HepG2 (cell line): Measurements from ENCODE around the gene R3HDM4. TPM values are rescaled to one million over a fixed set of nuclear protein-coding genes. Genes with fewer than 3 reads are reported as not detected.

Source experiments
- ATAC-seq: fragments of 200-7000 bp; cut with Tn5 transposase; 3 replicates; pipeline ENCODE4 v1.9.1; 2020; ENCODE audit warnings: mild to moderate bottlenecking, moderate library complexity
- BruUV-seq: library from RNA; stranded (reverse); fragments of 400-500 nt; replicated peaks from 2 replicates; lab custom pipeline; 2021; lab: Mats Ljungman, UMichigan
- CTCF ChIA-PET: fragments of 300-600 bp; formaldehyde crosslinking; extraction: SDS; loops from one replicate; lab custom pipeline; 2021; ENCODE audit warnings: low total read pairs, inconsistent platforms, low intra/inter-chr PET ratio; lab: Yijun Ruan, JAX
- POLR2A ChIA-PET: fragments of 350-600 bp; sonication (Branson Sonifier 250); formaldehyde crosslinking; loops from one replicate; lab custom pipeline; 2020; ENCODE audit warnings: antibody characterized with exemption, inconsistent platforms; lab: Yijun Ruan, JAX
- DNase-seq: peaks from one replicate; pipeline ENCODE4 v3.0.0-alpha.2; 2015; ENCODE audit warnings: low spot score
- FAIRE-seq: peaks from 3 replicates; lab custom pipeline; 2011; peaks lifted over from hg19 to GRCh38; lab: Jason Lieb, UNC
- H2AFZ ChIP-seq: one replicate; pipeline ENCODE4 v1.6.1; 2011; ENCODE audit warnings: low read length, inconsistent platforms
- H3K27ac ChIP-seq: fragments of 300-600 bp; 3 replicates; pipeline ENCODE4 v1.8.0; 2011; ENCODE audit warnings: mixed run types, mild to moderate bottlenecking, mixed read lengths, low read length, inconsistent platforms; ENCODE audit not compliant: insufficient read depth; ENCODE audit errors: extremely low read length
- H3K27me3 ChIP-seq, 2 experiments: fragments of 200-600 bp in 1 of 2; 2 replicates in 1 of 2; 3 replicates in 1 of 2; pipeline versions ENCODE4 v1.6.0 to v1.8.0; 2011; ENCODE audit warnings: low read length in 2 of 2, mild to moderate bottlenecking in 2 of 2, moderate library complexity in 2 of 2, inconsistent platforms in 1 of 2; ENCODE audit not compliant: insufficient read depth in 2 of 2, control insufficient read depth in 1 of 2
- H3K36me3 ChIP-seq, 2 experiments: fragments of 200-600 bp in 1 of 2; replicated peaks in 1 of 2; 2 replicates in 1 of 2; 3 replicates in 1 of 2; pipeline versions ENCODE4 v1.5.1 to v1.8.0; 2011; ENCODE audit warnings: low read length in 2 of 2, inconsistent platforms in 1 of 2; ENCODE audit not compliant: insufficient read depth in 2 of 2, control insufficient read depth in 1 of 2
- H3K4me1 ChIP-seq: 2 replicates; pipeline ENCODE4 v1.5.1; 2012; ENCODE audit warnings: low read length, inconsistent platforms; ENCODE audit not compliant: insufficient read depth
- H3K4me2 ChIP-seq: 2 replicates; pipeline ENCODE4 v1.6.0; 2011; ENCODE audit warnings: low read depth, low read length, inconsistent platforms
- H3K4me3 ChIP-seq, 3 experiments: fragments of 200-600 bp in 1 of 3; sonication (generic), shearing (Covaris generic) in 1 of 3; replicated peaks in 1 of 3; 2 replicates each; pipeline ENCODE4 v1.5.1; 2011 to 2016; ENCODE audit warnings: low read length in 3 of 3, inconsistent platforms in 2 of 3, low read depth in 2 of 3, mild to moderate bottlenecking in 2 of 3, control low read depth in 1 of 3, mixed read lengths in 1 of 3; ENCODE audit not compliant: insufficient read depth in 1 of 3
- H3K79me2 ChIP-seq: one replicate; pipeline ENCODE4 v1.6.1; 2011; ENCODE audit warnings: low read length, inconsistent platforms; ENCODE audit not compliant: insufficient read depth
- H3K9ac ChIP-seq: 2 replicates; pipeline ENCODE4 v1.6.0; 2011; ENCODE audit warnings: mild to moderate bottlenecking, low read depth, low read length, inconsistent platforms; ENCODE audit not compliant: insufficient read depth
- H3K9me3 ChIP-seq: 2 replicates; pipeline ENCODE4 v1.5.1; 2012; ENCODE audit warnings: mild to moderate bottlenecking, low read length
- H4K20me1 ChIP-seq: 2 replicates; pipeline ENCODE4 v1.6.0; 2011; ENCODE audit warnings: inconsistent platforms, mild to moderate bottlenecking, low read length, moderate library complexity; ENCODE audit not compliant: insufficient read depth
- AKNA ChIP-seq: sonication (generic); formaldehyde crosslinking; IDR thresholded peaks from 2 replicates; pipeline ENCODE4 v1.4.0; 2020; ENCODE audit warnings: missing genetic modification reagents, borderline replicate concordance
- CBX2 ChIP-seq, 2 experiments: fragments of 200-600 bp in 1 of 2; sonication (generic); formaldehyde crosslinking in 1 of 2; IDR thresholded peaks; 2 replicates each; pipeline versions ENCODE4 v1.7.0 to v1.8.1; 2018 to 2022; ENCODE audit warnings: low read depth in 2 of 2, low read length in 1 of 2, mild to moderate bottlenecking in 1 of 2, missing genetic modification reagents in 1 of 2
- E2F2 ChIP-seq: sonication (generic); formaldehyde crosslinking; IDR thresholded peaks from 2 replicates; pipeline ENCODE4 v1.4.0; 2020; ENCODE audit warnings: missing genetic modification reagents, borderline replicate concordance
- MXD4 ChIP-seq: IDR thresholded peaks from 2 replicates; pipeline ENCODE4 v1.6.1; 2016; ENCODE audit warnings: mild to moderate bottlenecking, missing biosample characterization, missing genetic modification reagents
- NBN ChIP-seq: fragments of 450-650 bp; conservative IDR thresholded peaks from 2 replicates; pipeline ENCODE4 v1.6.1; 2017
- ZNF770 ChIP-seq: sonication (generic); formaldehyde crosslinking; IDR thresholded peaks from 2 replicates; pipeline ENCODE4 v1.5.0; 2020; ENCODE audit warnings: mild to moderate bottlenecking, missing genetic modification reagents
- WGBS: methylation state at CpG from one replicate; pipeline ENCODE4 v1.1.6; 2017; ENCODE audit warnings: low lambda C conversion rate; 5-methylcytosine and 5-hydroxymethylcytosine counted together
- in situ Hi-C: cut with HindIII; loops from 2 replicates; pipeline ENCODE4 v1.10.0; 2017; ENCODE audit warnings: low pct_unique_long_range_greater_than_20kb; ENCODE audit not compliant: extremely low pct_ligation_motif_present
- intact Hi-C: fragments of 100-400 bp; cut with micrococcal nuclease; formaldehyde crosslinking; loops from one replicate; pipeline ENCODE4 v1.10.0; 2022; ENCODE audit not compliant: unreplicated experiment
- polyA plus RNA-seq, 8 experiments: library from polyadenylated mRNA; depleted of rRNA in 3 of 8; stranded (reverse) in 7 of 8; unstranded in 1 of 8; fragments of >200 nt; fragmentation: Illumina TruSeq in 4 of 8; extraction: Trizol in 4 of 8; gene quantifications; 2 replicates each; pipeline versions ENCODE4 v1.2.1 to v1.2.3, GENCODE V29; 2011 to 2016; ENCODE audit warnings: low read depth in 4 of 8, missing spikeins in 1 of 8, mixed read lengths in 1 of 8; ENCODE audit not compliant: insufficient read depth in 1 of 8
- total RNA-seq, 5 experiments: library from RNA; depleted of rRNA; stranded (reverse); fragments of >200 nt; fragmentation: Illumina TruSeq; extraction: Trizol; gene quantifications; 2 replicates each; pipeline ENCODE4 v1.2.3, GENCODE V29; 2016; ENCODE audit warnings: low read depth in 1 of 5

The R3HDM4 gene
- total and polyA plus RNA-seq, 2 of the 13 experiments (the other 11 are each of a cell fraction or from before 2014, with no cell fraction given): 26.2 to 26.9 TPM

- ATAC-seq: no peak
- Histone ChIP-seq H2AFZ (no peak overlapping the region), H3K4me2 (no peak overlapping the region), H4K20me1 (no peaks in the 10 kb centered on the region; the same call in 1 of the 2 replicates), H3K4me1 (peaks cover 10% of the 10 kb centered on the region), H3K36me3 (peaks cover 4 to 6% of the 10 kb centered on the region in 2 experiments; a peak in 3 of 5 replicates), H3K9ac (no peak overlapping the region), H3K27ac (no peak overlapping the region), H3K9me3 (no peaks in the 10 kb centered on the region), H3K4me3 (no peak overlapping the region), H3K27me3 (no peaks in the 10 kb centered on the region), H3K79me2 (peaks cover 4% of the 10 kb centered on the region)
- TF ChIP-seq ZNF770 (CRISPR knock-in tag) (peak; percentile 65; the same call in 1 of the 2 replicates), NBN (no peak), E2F2 (CRISPR knock-in tag) (no peak), CBX2 (IDR thresholded peaks at IDR 0.05; ENCODE audit: low read depth, low read length) (no peak), CBX2 (CRISPR knock-in tag; IDR thresholded peaks at IDR 0.05; ENCODE audit: low read depth) (no peak), AKNA (CRISPR knock-in tag) (no peak), MXD4 (CRISPR knock-in tag) (no peak)
- ChIA-PET CTCF (no interaction called here), POLR2A (interaction anchor here (0.8 kb wide), 1 partner anchor 12 kb away, joined by 3 read pairs; the partner anchor contains the start of gene MED16)
- BruUV-seq: no TSS peak
- FAIRE-seq: no peak
- in situ Hi-C loops (no loop called here), intact Hi-C loops (no loop called here)
- no peak for DNase-seq
- 96% methylated on average over 8 of the region's 8 CpGs for WGBS
These were observed 8.5 kb downstream of the R3HDM4 start for GRCh38 chr19:904545-904944.
